Endodermal cell (in vitro differentiated cells): ENCODE data around the gene ITIH5. TPM values are rescaled to one million over a fixed set of nuclear protein-coding genes. Genes with fewer than 3 reads are reported as not detected.

Source experiments
- DNase-seq: peaks from one replicate; pipeline ENCODE4 v3.0.0-alpha.2; 2017
- H3K27ac ChIP-seq: 2 replicates; pipeline ENCODE4 v1.5.1; 2013; ENCODE audit warnings: mild to moderate bottlenecking, low read depth, low read length, moderate library complexity
- H3K27me3 ChIP-seq: 2 replicates; pipeline ENCODE4 v1.6.1; 2013; ENCODE audit warnings: mild to moderate bottlenecking, low read length, moderate library complexity; ENCODE audit not compliant: insufficient read depth, control insufficient read depth, poor library complexity, severe bottlenecking
- H3K36me3 ChIP-seq: 2 replicates; pipeline ENCODE4 v1.7.0; 2013; ENCODE audit warnings: mild to moderate bottlenecking, low read length, moderate library complexity; ENCODE audit not compliant: control insufficient read depth, insufficient read depth
- H3K4me1 ChIP-seq: one replicate; pipeline ENCODE4 v1.7.0; 2013; ENCODE audit warnings: low read length; ENCODE audit not compliant: control insufficient read depth, insufficient read depth
- H3K4me3 ChIP-seq: 2 replicates; pipeline ENCODE4 v1.5.1; 2013; ENCODE audit warnings: mild to moderate bottlenecking, low read length, moderate library complexity
- H3K9ac ChIP-seq: 2 replicates; pipeline ENCODE4 v1.6.1; 2013; ENCODE audit warnings: mild to moderate bottlenecking, low read length, moderate library complexity; ENCODE audit not compliant: poor library complexity, severe bottlenecking; ENCODE audit errors: extremely low read depth
- H3K9me3 ChIP-seq: 2 replicates; pipeline ENCODE4 v1.6.1; 2013; ENCODE audit warnings: mild to moderate bottlenecking, low read length, moderate library complexity; ENCODE audit not compliant: control insufficient read depth
- H3K27ac Mint-ChIP-seq: 2 replicates; pipeline ENCODE4 v1.8.0; 2020; ENCODE audit warnings: mixed read lengths
- H3K27me3 Mint-ChIP-seq: 2 replicates; pipeline ENCODE4 v1.8.0; 2021; ENCODE audit warnings: mild to moderate bottlenecking, mixed read lengths; ENCODE audit not compliant: insufficient read depth
- H3K36me3 Mint-ChIP-seq: 2 replicates; pipeline ENCODE4 v1.8.0; 2020; ENCODE audit warnings: low read depth, mixed read lengths
- H3K4me1 Mint-ChIP-seq: 2 replicates; pipeline ENCODE4 v1.8.0; 2020; ENCODE audit warnings: mixed read lengths
- H3K4me3 Mint-ChIP-seq: 2 replicates; pipeline ENCODE4 v1.8.0; 2020; ENCODE audit warnings: mild to moderate bottlenecking, moderate library complexity, mixed read lengths
- H3K9me3 Mint-ChIP-seq: 2 replicates; pipeline ENCODE4 v1.8.0; 2020; ENCODE audit warnings: mild to moderate bottlenecking, mixed read lengths
- WGBS, 2 experiments: methylation state at CpG; one replicate each; pipeline versions ENCODE4 v1.1.5 to v1.1.7; 2013; ENCODE audit warnings: missing lambda C conversion rate in 2 of 2, mixed read lengths in 1 of 2; ENCODE audit not compliant: insufficient coverage in 1 of 2, insufficient read length in 1 of 2; 5-methylcytosine and 5-hydroxymethylcytosine counted together
- total RNA-seq, 2 donors: library from RNA; stranded (reverse); fragmentation: NEBNext Ultra II Directional in 1 of 2; extraction: Animal tissue kit (Norgen Biotek cat#: 25700) in 1 of 2; gene quantifications; 2 replicates in 1 of 2; 3 replicates in 1 of 2; pipeline ENCODE4 v1.2.1, GENCODE V29; 2021
- TF ChIP-seq, protein P1 (sequence below): fragments of 200-600 bp; sonication (generic); conservative IDR thresholded peaks from 2 replicates; pipeline ENCODE4 v1.5.0; 2021; ENCODE audit warnings: antibody characterized with exemption, mild to moderate bottlenecking

ITIH5 gene
- total RNA-seq, 2 donors from 2014 or later: 2.9 to 5.3 TPM

DNA sequence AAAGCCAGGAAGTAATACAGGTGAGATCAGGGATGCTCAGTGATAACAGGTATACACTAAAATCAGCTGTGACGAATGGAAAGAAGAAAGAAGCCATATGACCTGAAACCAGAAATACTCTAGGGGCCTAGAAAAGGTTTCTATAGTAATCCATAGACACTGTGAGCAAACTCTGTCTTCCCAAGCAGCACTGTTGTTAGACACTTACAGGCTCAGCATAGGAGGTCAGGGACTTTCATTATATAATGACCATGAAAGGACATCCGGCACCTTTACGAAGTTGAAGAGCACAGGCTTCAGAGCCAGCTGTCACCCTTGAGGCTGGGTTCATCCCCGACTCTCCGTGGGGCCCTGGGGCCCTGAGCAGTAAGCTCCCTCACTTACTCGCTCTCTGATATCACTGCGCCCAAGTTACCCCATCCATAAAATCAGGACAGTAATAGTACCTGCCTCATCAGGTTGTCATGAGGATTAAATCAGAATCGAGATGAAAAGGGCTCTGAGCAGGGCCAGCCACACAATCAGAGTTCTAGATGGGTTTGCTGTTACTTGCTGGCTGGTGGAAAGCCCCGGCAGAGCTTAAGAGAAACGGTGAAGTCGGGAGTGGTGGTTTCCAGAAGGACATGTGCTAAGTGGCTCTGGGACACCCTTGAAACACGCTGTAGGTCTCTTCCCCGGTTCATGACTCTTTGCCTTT lies 79.5 kb downstream of the ITIH5 start:
- WGBS, 2 experiments: 84 to 87% methylated on average over 13 of the region's 13 CpGs
- H3K27ac Mint-ChIP-seq: no peak overlapping the region
- no peaks in the 10 kb centered on the region for H3K36me3 ChIP-seq
- no peaks in the 10 kb centered on the region for H3K27me3 Mint-ChIP-seq
- H3K9me3 ChIP-seq: no peaks in the 10 kb centered on the region
- H3K4me1 ChIP-seq: no peaks in the 10 kb centered on the region
- H3K36me3 Mint-ChIP-seq: no peaks in the 10 kb centered on the region
- TF ChIP-seq, protein P1, sequence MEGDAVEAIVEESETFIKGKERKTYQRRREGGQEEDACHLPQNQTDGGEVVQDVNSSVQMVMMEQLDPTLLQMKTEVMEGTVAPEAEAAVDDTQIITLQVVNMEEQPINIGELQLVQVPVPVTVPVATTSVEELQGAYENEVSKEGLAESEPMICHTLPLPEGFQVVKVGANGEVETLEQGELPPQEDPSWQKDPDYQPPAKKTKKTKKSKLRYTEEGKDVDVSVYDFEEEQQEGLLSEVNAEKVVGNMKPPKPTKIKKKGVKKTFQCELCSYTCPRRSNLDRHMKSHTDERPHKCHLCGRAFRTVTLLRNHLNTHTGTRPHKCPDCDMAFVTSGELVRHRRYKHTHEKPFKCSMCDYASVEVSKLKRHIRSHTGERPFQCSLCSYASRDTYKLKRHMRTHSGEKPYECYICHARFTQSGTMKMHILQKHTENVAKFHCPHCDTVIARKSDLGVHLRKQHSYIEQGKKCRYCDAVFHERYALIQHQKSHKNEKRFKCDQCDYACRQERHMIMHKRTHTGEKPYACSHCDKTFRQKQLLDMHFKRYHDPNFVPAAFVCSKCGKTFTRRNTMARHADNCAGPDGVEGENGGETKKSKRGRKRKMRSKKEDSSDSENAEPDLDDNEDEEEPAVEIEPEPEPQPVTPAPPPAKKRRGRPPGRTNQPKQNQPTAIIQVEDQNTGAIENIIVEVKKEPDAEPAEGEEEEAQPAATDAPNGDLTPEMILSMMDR: no peak
- no peak overlapping the region for H3K4me3 ChIP-seq
- no peak overlapping the region for H3K4me3 Mint-ChIP-seq
- no peaks in the 10 kb centered on the region for H3K27me3 ChIP-seq
- H3K4me1 Mint-ChIP-seq: peaks cover 5% of the 10 kb centered on the region
- no peak overlapping the region for H3K27ac ChIP-seq
- DNase-seq: no peak
- no peaks in the 10 kb centered on the region for H3K9me3 Mint-ChIP-seq
- H3K9ac ChIP-seq: no peak overlapping the region

DNA sequence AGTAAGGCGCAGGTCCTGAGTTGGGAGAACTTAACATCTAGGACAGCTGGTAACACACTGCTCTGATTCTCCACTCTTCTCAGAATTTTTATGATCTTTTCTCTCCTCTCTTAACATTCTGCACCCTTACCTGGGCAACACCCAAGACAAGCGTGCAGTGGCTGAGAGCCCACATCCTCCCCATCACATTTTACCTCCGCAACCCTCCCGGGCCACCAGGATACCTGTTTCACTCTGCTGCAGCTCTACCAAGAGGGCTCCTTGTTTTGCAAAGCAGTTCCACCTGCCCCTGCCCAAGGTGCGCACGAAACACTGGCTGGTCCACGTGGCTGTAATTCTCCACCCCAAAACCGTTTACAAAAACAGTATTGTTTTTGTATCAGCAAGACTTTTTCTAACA lies 81.5 kb downstream of the ITIH5 start:
- no peak overlapping the region for H3K4me3 Mint-ChIP-seq
- WGBS, 2 experiments: 92 to 100% methylated on average over 2 to 8 of the region's 8 CpGs

GRCh38 chr10:7583626-7584025 lies 83.1 kb downstream of the ITIH5 start:
- Mint-ChIP-seq H3K36me3 (no peaks in the 10 kb centered on the region), H3K27me3 (no peaks in the 10 kb centered on the region), H3K27ac (no peak overlapping the region), H3K4me3 (no peak overlapping the region), H3K4me1 (peaks cover 8% of the 10 kb centered on the region), H3K9me3 (no peaks in the 10 kb centered on the region)
- Histone ChIP-seq H3K4me1 (no peaks in the 10 kb centered on the region), H3K4me3 (no peak overlapping the region), H3K9ac (no peak overlapping the region), H3K27ac (no peak overlapping the region), H3K36me3 (no peaks in the 10 kb centered on the region), H3K27me3 (no peaks in the 10 kb centered on the region), H3K9me3 (no peaks in the 10 kb centered on the region)
- TF ChIP-seq, protein P1: no peak
- 94 to 96% methylated on average over 3 of the region's 3 CpGs for WGBS, 2 experiments
- DNase-seq: no peak

More for the DNA sequence above, 81.5 kb downstream of the ITIH5 start:
- H3K9ac ChIP-seq: no peak overlapping the region
- no peaks in the 10 kb centered on the region for H3K36me3 Mint-ChIP-seq
- H3K9me3 Mint-ChIP-seq: no peaks in the 10 kb centered on the region
- no peaks in the 10 kb centered on the region for H3K36me3 ChIP-seq
- H3K9me3 ChIP-seq: no peaks in the 10 kb centered on the region
- H3K27ac Mint-ChIP-seq: no peak overlapping the region
- no peak overlapping the region for H3K4me3 ChIP-seq
- DNase-seq: no peak
- H3K4me1 Mint-ChIP-seq: peaks cover 8% of the 10 kb centered on the region
- H3K27me3 ChIP-seq: no peaks in the 10 kb centered on the region
- no peaks in the 10 kb centered on the region for H3K4me1 ChIP-seq
- TF ChIP-seq, protein P1: no peak
- H3K27ac ChIP-seq: no peak overlapping the region
- no peaks in the 10 kb centered on the region for H3K27me3 Mint-ChIP-seq
